Dendritic cell treated with granulocyte-macrophage colony-stimulating factor and Interleukin-4, amounts not matched to agents 40 ng/mL and 50 ng/mL, for 4 days (primary cell): ENCODE measurements around the gene DNAJC9.

ENCODE experiments used
- H3K27ac Mint-ChIP-seq: one replicate; pipeline ENCODE4 v1.8.0; 2022; ENCODE audit warnings: mild to moderate bottlenecking, mixed read lengths
- H3K27me3 Mint-ChIP-seq: one replicate; pipeline ENCODE4 v1.8.0; 2022; ENCODE audit warnings: mild to moderate bottlenecking, mixed read lengths
- H3K36me3 Mint-ChIP-seq: one replicate; pipeline ENCODE4 v1.8.0; 2022; ENCODE audit warnings: low read depth, mixed read lengths
- H3K4me1 Mint-ChIP-seq: one replicate; pipeline ENCODE4 v1.8.0; 2022; ENCODE audit warnings: low read depth, mixed read lengths
- H3K4me3 Mint-ChIP-seq: one replicate; pipeline ENCODE4 v1.8.0; 2022; ENCODE audit warnings: mild to moderate bottlenecking, moderate library complexity, mixed read lengths
- H3K9me3 Mint-ChIP-seq: one replicate; pipeline ENCODE4 v1.8.0; 2022; ENCODE audit warnings: mixed read lengths
- intact Hi-C: fragments of 100-400 bp; cut with micrococcal nuclease; formaldehyde crosslinking; loops from one replicate; pipeline ENCODE4 v1.15.0; 2022

Gene DNAJC9

DNA sequence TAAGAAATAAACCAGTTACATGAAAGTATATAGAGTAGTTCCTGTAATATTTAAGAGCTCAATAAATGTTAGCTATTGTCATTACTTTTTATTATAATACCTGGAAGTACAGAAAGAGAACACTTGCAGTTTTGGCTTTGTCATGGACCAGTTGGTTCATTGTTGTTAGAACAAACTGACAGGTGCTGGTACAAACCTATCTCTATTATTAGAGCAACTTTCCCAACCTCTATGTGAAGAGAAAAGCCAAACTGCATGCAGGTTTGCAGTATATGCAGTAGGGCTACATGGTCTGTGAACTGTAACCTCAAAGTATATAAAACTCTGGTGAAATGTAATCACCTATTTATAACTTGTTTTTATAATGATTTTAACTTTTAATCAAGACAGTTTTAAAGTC lies 20.4 kb downstream of the DNAJC9 start:
- Mint-ChIP-seq H3K9me3 (no peaks in the 10 kb centered on the region), H3K27me3 (no peaks in the 10 kb centered on the region), H3K36me3 (peaks cover 28% of the 10 kb centered on the region), H3K4me1 (peaks cover 32% of the 10 kb centered on the region), H3K27ac (no peak overlapping the region), H3K4me3 (no peak overlapping the region)
- intact Hi-C loops = loop anchor here (10.0 kb wide), 1 partner anchor 398 kb away; no protein-coding TSS in a partner anchor

DNA sequence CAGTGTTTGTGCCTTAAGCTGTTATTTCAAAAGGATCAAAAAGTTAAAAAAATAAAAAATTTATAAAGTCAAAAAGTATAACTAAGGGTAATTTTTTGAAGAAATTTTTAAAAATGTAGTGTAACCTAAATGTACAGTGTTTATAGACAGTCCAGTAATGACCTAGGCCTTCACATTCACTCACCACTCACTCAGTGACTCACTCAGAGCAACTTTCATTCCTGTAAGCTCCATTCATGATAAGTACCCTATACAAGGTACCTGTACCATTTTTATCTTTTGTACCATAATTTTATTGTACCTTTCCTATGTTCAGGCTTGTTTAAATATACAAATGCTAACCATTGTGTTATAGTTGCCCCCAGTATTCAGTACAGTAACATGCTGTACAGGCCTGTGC lies 21.5 kb downstream of the DNAJC9 start:
- H3K36me3 Mint-ChIP-seq = peaks cover 17% of the 10 kb centered on the region
- H3K9me3 Mint-ChIP-seq = no peaks in the 10 kb centered on the region
- H3K27ac Mint-ChIP-seq = no peak overlapping the region

DNA sequence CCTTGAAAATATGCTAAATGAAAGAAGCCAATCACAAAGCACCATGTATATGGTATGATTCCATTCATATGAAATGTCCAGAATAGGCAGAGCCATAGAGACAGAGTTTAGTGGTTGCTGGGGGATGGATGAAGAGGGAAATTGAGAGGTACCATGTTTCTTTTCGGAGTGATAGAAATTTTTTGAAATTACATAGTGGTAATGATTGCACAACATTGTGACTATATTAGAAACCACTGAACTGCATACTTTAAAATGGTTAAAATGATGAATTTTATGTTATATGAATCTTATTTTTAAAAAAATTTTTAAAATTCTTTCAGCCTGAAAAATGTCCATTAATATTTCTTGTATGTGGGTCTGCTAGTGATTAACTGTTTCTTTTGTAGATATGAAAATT lies 26.1 kb downstream of the DNAJC9 start:
- intact Hi-C loops = loop anchor here (10.0 kb wide), 1 partner anchor 404 kb away; no protein-coding TSS in a partner anchor
- Mint-ChIP-seq H3K27ac (no peak overlapping the region), H3K9me3 (no peaks in the 10 kb centered on the region), H3K4me1 (no peaks in the 10 kb centered on the region), H3K27me3 (no peaks in the 10 kb centered on the region), H3K36me3 (peaks cover 19% of the 10 kb centered on the region), H3K4me3 (no peak overlapping the region)

More for the DNA sequence above, 21.5 kb downstream of the DNAJC9 start:
- Mint-ChIP-seq H3K4me1 (peaks cover 29% of the 10 kb centered on the region), H3K4me3 (no peak overlapping the region), H3K27me3 (no peaks in the 10 kb centered on the region)
- intact Hi-C loops = loop anchor here (10.0 kb wide), 1 partner anchor 399 kb away; no protein-coding TSS in a partner anchor

DNA sequence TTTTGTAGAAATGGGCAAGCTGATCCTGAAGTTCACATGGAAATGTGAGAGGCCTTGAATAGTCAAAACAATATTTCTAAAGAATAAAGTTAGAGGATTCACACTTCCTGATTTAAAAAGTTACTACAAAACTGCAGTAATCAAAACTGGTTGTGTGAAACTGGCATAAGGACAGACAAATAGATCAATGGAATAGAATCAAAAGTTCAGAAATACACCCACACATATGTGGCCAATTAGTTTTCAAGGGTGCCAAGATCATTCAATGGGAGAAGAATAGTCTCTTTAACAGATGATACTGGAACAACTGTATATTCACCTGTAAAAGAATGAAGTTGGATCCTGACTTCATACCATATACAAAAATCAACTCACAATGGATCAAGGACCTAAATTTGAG lies 27.7 kb downstream of the DNAJC9 start:
- H3K36me3 Mint-ChIP-seq = peaks cover 35% of the 10 kb centered on the region

DNA sequence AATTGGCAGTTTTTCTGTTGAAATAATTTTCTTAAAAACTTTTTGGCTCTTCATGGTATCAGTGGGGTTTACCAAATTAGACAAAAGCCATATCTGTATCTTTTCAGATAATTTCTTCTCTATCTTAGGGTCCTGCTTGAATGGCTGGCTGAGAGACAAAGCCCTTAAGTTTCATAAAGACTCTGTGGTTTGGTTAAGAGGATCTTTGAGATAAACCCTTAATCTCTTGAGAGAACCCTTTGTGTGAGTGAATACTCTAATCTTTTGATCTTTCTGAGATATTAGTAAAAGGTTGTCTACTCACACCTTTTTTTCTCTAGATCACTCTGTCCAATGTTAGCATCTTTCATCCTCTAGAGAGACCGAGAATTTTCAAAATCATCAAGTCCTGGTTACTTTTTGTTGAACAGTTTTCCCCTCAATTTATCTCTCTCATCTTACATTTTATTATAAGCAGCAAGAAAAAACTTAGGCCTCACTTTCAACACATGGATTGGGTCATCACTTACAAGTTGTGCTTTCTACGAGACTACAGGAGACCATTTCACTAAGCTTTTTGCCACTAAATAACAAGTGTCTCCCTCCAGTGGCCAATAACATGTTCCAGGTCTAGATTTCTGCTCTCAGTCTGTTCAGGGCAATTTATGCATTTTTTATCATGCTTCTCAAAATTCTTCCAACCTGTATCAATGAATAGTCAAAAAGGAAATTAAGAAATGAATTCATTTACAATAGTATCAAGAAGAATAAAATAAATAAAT lies 28.4 kb downstream of the DNAJC9 start:
- Mint-ChIP-seq H3K27me3 (no peaks in the 10 kb centered on the region), H3K4me3 (no peak overlapping the region), H3K4me1 (no peaks in the 10 kb centered on the region), H3K27ac (no peak overlapping the region), H3K9me3 (no peaks in the 10 kb centered on the region), H3K36me3 (peaks cover 42% of the 10 kb centered on the region)
- intact Hi-C loops = no loop called here

More for the DNA sequence above, 27.7 kb downstream of the DNAJC9 start:
- Mint-ChIP-seq H3K27me3 (no peaks in the 10 kb centered on the region), H3K9me3 (no peaks in the 10 kb centered on the region), H3K4me1 (no peaks in the 10 kb centered on the region), H3K4me3 (no peak overlapping the region), H3K27ac (no peak overlapping the region)
- intact Hi-C loops = no loop called here

DNA sequence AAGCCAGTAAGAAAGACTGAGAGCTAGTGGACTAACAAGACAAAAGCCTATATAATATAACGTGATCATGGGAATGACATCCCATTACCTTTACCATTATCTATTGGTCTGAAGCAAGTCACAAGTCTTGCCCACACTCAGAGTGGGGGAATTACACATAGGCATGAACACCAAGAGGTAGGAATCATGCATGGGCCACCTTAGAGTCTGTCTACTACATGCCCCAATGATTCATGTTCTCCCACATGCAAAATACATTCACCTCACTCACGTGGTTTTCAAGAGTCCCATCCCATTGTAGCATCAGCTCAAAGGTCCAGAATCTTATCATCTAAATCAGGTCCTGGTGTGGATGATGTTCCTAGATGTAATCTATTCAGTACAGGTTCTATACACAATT lies 29.4 kb downstream of the DNAJC9 start:
- Mint-ChIP-seq H3K4me3 (no peak overlapping the region), H3K36me3 (peaks cover 52% of the 10 kb centered on the region), H3K27ac (no peak overlapping the region), H3K27me3 (no peaks in the 10 kb centered on the region), H3K4me1 (no peaks in the 10 kb centered on the region), H3K9me3 (no peaks in the 10 kb centered on the region)
- intact Hi-C loops = no loop called here

DNA sequence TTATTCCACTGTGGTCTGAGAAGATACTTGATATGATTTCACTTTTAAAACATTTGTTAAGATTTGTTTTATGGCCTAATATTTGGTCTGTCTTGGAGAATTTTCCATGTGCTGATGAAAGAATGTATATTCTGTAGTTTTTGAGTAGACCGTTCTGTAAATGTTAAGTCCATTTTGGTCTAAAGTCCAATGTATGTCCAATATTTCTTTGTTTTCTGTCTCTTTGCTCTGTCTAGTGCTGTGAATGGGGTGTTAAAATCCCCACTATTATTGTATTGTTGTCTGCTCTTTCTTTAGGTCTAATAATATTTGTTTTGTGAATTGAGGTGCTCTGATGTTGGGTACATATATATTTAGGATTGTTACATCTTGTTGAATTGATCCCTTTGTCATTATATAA lies 31.3 kb downstream of the DNAJC9 start:
- no peak overlapping the region for H3K27ac Mint-ChIP-seq
- intact Hi-C loops = no loop called here
- H3K9me3 Mint-ChIP-seq = no peaks in the 10 kb centered on the region
- no peaks in the 10 kb centered on the region for H3K4me1 Mint-ChIP-seq
- H3K27me3 Mint-ChIP-seq = no peaks in the 10 kb centered on the region
- no peak overlapping the region for H3K4me3 Mint-ChIP-seq
- H3K36me3 Mint-ChIP-seq = peaks cover 62% of the 10 kb centered on the region

DNA sequence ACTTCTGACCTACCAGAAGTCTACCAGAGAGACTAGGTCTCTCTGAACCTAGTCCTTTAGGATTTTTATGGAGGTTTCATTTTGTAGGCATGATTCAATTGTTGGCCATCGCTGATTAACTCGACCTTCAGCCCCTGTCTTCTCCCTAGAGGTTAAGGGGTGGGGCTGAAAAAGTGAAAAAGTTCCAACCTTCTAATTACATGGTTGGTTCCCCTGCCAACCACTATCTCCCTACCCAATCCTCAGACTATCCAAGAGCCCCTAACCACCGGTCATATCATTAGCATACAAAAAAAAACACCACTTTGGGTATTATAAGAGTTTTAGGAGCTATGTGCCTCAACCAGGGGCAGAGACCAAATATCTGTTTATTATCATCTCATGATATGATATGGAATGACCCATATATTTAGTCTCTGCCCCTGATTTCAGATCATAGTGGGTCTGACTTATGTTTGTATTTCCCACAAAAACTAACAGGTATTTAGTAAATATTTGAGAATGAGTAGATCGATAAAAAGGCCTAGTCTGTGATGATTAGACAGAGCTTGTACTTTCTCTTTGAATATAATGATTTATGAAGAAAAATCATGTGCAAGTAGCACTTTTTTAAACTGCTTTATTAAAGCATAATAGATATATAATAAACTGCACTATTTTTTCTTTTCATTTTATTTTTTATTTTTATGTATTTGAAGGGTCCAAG lies 35.8 kb downstream of the DNAJC9 start:
- Mint-ChIP-seq H3K9me3 (no peaks in the 10 kb centered on the region), H3K27me3 (no peaks in the 10 kb centered on the region), H3K27ac (no peak overlapping the region), H3K4me1 (peaks cover 1% of the 10 kb centered on the region), H3K36me3 (peaks cover 72% of the 10 kb centered on the region), H3K4me3 (no peak overlapping the region)
- intact Hi-C loops = no loop called here

DNA sequence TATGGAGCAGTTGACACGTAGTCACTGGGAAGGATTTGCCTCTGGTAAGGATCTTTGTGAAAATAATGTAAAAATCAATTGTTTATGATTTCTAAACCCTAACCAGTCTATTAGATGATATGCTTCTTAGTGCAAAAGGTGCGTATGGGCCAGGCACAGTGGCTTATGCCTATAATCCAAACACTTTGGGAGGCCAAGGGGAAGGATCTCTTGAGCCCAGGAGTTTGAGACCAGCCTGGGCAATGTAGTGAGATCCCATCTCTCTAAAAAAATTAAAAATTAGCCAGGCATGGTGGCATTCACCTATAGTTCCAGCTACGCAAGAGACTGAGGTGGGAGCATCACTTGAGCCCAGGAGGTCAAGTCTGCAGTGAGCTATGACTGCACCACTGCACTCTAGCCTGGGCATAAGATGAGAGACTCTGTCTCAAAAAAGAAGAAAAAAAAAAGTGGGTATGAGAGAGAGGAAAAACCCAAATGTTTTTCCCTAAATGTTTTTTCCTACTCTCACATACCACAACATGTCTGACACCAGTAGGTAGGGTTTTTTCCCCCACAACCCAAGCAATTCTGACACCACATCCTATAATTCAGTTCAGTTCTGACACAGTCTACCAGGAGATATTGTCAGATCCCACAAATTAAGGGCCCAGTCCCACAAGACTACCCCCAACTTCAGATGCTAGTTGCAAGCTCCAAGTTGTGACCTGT lies 36.5 kb downstream of the DNAJC9 start:
- Mint-ChIP-seq H3K27ac (no peak overlapping the region), H3K36me3 (peaks cover 65% of the 10 kb centered on the region), H3K27me3 (no peaks in the 10 kb centered on the region), H3K4me1 (peaks cover 8% of the 10 kb centered on the region), H3K4me3 (no peak overlapping the region), H3K9me3 (no peaks in the 10 kb centered on the region)
- intact Hi-C loops = no loop called here

DNA sequence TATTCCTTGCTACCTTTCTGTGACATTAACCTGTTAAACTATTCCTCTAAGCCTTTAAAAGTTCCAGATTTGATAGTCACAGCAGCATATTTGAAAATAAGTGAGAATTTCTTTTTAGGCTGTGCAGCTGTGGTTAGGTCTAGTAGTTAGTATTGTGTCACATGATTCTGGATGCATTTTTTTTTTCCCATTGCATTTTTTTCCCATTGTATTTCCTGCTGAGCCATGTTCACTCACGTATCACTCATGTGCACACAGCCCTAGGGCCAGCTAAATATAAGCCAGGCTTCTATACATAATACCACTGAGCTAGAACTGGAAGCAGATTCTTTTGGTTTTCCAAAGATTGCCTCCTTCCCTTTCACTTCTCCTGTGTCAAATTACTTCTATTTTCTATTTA lies 37.4 kb downstream of the DNAJC9 start:
- Mint-ChIP-seq H3K27me3 (no peaks in the 10 kb centered on the region), H3K27ac (no peak overlapping the region), H3K4me3 (no peak overlapping the region), H3K4me1 (peaks cover 9% of the 10 kb centered on the region), H3K36me3 (peaks cover 56% of the 10 kb centered on the region), H3K9me3 (no peaks in the 10 kb centered on the region)
- intact Hi-C loops = no loop called here

DNA sequence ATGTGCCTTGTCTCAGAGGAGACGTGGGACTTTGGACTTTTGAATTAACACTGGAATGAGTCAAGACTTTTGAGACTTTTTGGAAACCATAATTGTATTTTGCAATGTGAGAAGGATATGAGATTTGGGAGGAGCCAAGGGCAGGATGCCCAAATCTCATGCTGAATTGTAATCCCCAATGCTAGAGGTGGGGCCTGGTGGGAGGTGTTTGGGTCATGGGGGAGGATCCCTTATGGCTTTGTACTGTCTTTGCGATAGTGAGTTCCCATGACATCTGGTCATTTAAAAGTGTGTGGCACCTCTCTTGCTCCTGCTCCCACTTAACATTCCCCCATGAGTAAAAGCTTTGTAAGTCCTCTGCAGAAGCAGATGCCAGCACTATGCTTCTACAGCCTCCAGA lies 39.2 kb downstream of the DNAJC9 start:
- H3K36me3 Mint-ChIP-seq = peaks cover 42% of the 10 kb centered on the region
- intact Hi-C loops = no loop called here

DNA sequence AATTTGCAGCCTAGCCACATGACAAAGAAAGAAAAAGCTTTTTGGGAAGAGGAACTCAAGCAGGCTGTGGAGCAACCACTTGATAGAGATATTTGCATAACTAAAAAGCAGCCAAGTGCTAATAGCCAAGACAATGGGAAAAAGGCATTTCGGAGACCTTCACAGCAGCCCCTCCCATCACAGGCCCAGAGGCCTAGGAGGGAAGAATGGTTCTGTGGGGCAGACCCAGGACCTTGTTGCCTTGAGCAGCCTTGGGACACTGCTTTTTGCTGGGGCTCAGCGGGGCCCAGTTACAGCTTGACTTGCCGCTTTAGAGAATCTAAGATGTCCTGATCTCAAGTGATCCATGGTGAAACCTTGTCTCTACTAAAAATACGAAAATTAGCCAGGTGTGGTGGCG lies 40.7 kb downstream of the DNAJC9 start:
- H3K4me3 Mint-ChIP-seq = no peak overlapping the region
- peaks cover 9% of the 10 kb centered on the region for H3K4me1 Mint-ChIP-seq
- peaks cover 42% of the 10 kb centered on the region for H3K36me3 Mint-ChIP-seq
- no peaks in the 10 kb centered on the region for H3K27me3 Mint-ChIP-seq
- H3K9me3 Mint-ChIP-seq = no peaks in the 10 kb centered on the region
- no peak overlapping the region for H3K27ac Mint-ChIP-seq
- intact Hi-C loops = no loop called here

More for the DNA sequence above, 39.2 kb downstream of the DNAJC9 start:
- no peak overlapping the region for H3K4me3 Mint-ChIP-seq
- peaks cover 9% of the 10 kb centered on the region for H3K4me1 Mint-ChIP-seq
- no peaks in the 10 kb centered on the region for H3K27me3 Mint-ChIP-seq
- no peaks in the 10 kb centered on the region for H3K9me3 Mint-ChIP-seq
- no peak overlapping the region for H3K27ac Mint-ChIP-seq

DNA sequence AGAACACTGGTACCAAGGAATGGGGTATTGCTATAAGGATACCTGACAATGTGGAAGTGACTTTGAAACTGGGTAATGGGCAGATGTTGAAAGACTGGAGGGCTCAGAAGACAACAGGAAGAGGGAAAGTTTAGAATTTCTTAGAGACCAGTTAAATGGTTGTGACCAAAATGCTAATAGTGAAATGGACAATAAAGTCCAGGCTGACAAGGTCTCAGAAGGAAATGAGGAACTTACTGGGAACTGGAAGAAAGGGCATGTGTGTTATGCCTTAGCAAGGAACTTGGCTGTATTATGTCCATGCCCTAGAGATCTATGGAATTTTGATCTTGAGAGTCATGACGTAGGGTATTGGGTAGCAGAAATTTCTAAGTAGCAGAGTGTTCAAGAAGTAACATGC lies 41.2 kb downstream of the DNAJC9 start:
- Mint-ChIP-seq H3K36me3 (peaks cover 38% of the 10 kb centered on the region), H3K4me1 (peaks cover 9% of the 10 kb centered on the region), H3K4me3 (no peak overlapping the region), H3K9me3 (no peaks in the 10 kb centered on the region), H3K27ac (no peak overlapping the region), H3K27me3 (no peaks in the 10 kb centered on the region)
- intact Hi-C loops = no loop called here

DNA sequence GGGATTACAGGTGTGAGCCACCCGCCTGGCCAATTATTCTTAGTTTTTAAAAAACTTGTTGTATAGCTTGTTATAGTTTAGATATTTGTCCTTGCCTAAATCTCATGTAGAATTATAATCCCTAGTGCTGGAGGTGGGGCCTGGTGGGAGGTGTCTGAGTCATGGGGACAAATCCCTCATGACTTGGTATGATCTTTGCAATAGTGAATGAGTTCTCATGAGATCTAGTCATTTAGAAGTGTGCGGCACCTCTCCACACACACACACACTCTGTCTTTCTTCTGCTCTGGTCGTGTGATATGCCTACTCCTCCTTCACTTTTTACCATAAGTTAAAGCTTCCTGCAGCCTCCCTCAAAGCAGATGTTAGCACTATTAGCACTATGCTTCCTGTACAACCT lies 42.0 kb downstream of the DNAJC9 start:
- intact Hi-C loops = no loop called here
- Mint-ChIP-seq H3K9me3 (no peaks in the 10 kb centered on the region), H3K4me1 (peaks cover 9% of the 10 kb centered on the region), H3K4me3 (no peak overlapping the region), H3K36me3 (peaks cover 38% of the 10 kb centered on the region), H3K27me3 (no peaks in the 10 kb centered on the region), H3K27ac (no peak overlapping the region)
